ENCODE measurements around the gene PDE4D. TPM values are rescaled to one million over a fixed set of nuclear protein-coding genes. Genes with fewer than 3 reads are reported as not detected.

The PDE4D gene
- total RNA-seq, 1 experiment from 2014 or later = 3.3 TPM

- TF ChIP-seq ETV6 (CRISPR knock-in tag; IDR thresholded peaks at IDR 0.05) (no peak), CDX4 (CRISPR knock-in tag; IDR thresholded peaks at IDR 0.05; ENCODE audit: borderline replicate concordance) (no peak), MAX (CRISPR knock-in tag; IDR thresholded peaks at IDR 0.05) (no peak)
- H3K36me3 Mint-ChIP-seq = no peaks in the 10 kb centered on the region
- ChIA-PET POLR2A (no interaction called here), CTCF (interaction anchor here (1.0 to 2.7 kb wide), 4 partner anchors 19 to 147 kb away, joined by 3 to 11 read pairs (median 8); no protein-coding TSS in a partner anchor)
- H3K4me1 Mint-ChIP-seq = peaks cover 5% of the 10 kb centered on the region; the same call in 1 of the 2 replicates
- no peaks in the 10 kb centered on the region for H3K9me3 Mint-ChIP-seq
- no peaks in the 10 kb centered on the region for H3K27me3 Mint-ChIP-seq (ENCODE audit: low read depth)
- ATAC-seq (no peak), DNase-seq (ENCODE audit: low spot score) (no peak)
- no peak overlapping the region for H3K27ac Mint-ChIP-seq
- H3K4me3 Mint-ChIP-seq = no peak overlapping the region
Observed at GRCh38 chr5:59335544-59335943, 558.0 kb downstream of the PDE4D start.

GRCh38 chr5:59333416-59333815, 560.1 kb downstream of the PDE4D start:
- Mint-ChIP-seq H3K36me3 (no peaks in the 10 kb centered on the region), H3K9me3 (no peaks in the 10 kb centered on the region), H3K4me1 (peaks cover 5% of the 10 kb centered on the region; the same call in 1 of the 2 replicates), H3K27me3 (ENCODE audit: low read depth) (no peaks in the 10 kb centered on the region), H3K27ac (no peak overlapping the region), H3K4me3 (no peak overlapping the region)
- ChIA-PET CTCF (interaction anchor here (1.7 kb wide), 1 partner anchor 15 kb away, joined by 4 read pairs; no protein-coding TSS in a partner anchor), POLR2A (no interaction called here)
- no peak for TF ChIP-seq ZNF317 (CRISPR knock-in tag; IDR thresholded peaks at IDR 0.05; ENCODE audit: borderline replicate concordance, low read depth)
- no peak for TF ChIP-seq ZSCAN18 (CRISPR knock-in tag; IDR thresholded peaks at IDR 0.05)
- TF ChIP-seq SMAD4 (CRISPR knock-in tag; IDR thresholded peaks at IDR 0.05) = no peak
- no peak for TF ChIP-seq STAT6 (CRISPR knock-in tag; conservative IDR thresholded peaks at IDR 0.05; ENCODE audit: low read depth)
- TF ChIP-seq OVOL2 (CRISPR knock-in tag; IDR thresholded peaks at IDR 0.05; ENCODE audit: borderline replicate concordance) = no peak
- TF ChIP-seq ESRRA (CRISPR knock-in tag; IDR thresholded peaks at IDR 0.05; ENCODE audit: borderline replicate concordance) = no peak
- no peak for TF ChIP-seq CREB1 (CRISPR knock-in tag; IDR thresholded peaks at IDR 0.05)
- TF ChIP-seq ZNF138 (CRISPR knock-in tag; conservative IDR thresholded peaks at IDR 0.05) = no peak
- no peak for TF ChIP-seq MLX (CRISPR knock-in tag; IDR thresholded peaks at IDR 0.05)
- TF ChIP-seq TEAD1 (CRISPR knock-in tag; IDR thresholded peaks at IDR 0.05) = no peak
- TF ChIP-seq NFYB (CRISPR knock-in tag; conservative IDR thresholded peaks at IDR 0.05; ENCODE audit: low read depth) = no peak
- TF ChIP-seq FOXK1 (CRISPR knock-in tag; IDR thresholded peaks at IDR 0.05) = no peak
- no peak for TF ChIP-seq NFE2L1 (CRISPR knock-in tag; IDR thresholded peaks at IDR 0.05)
- no peak for TF ChIP-seq CTCF (IDR thresholded peaks at IDR 0.05)
- no peak for TF ChIP-seq FOXJ3 (CRISPR knock-in tag; IDR thresholded peaks at IDR 0.05; ENCODE audit: borderline replicate concordance)
- TF ChIP-seq ZNF512 (CRISPR knock-in tag; IDR thresholded peaks at IDR 0.05; ENCODE audit: borderline replicate concordance) = no peak
- TF ChIP-seq FOXP1 (CRISPR knock-in tag; IDR thresholded peaks at IDR 0.05; ENCODE audit: borderline replicate concordance) = no peak
- no peak for TF ChIP-seq ZNF423 (CRISPR knock-in tag; IDR thresholded peaks at IDR 0.05)
- DNase-seq (ENCODE audit: low spot score) (no peak), ATAC-seq (no peak)
